Pancreas (tissue), 10 donors: ENCODE data around the gene PADI3. TPM values are rescaled to one million over a fixed set of nuclear protein-coding genes. Genes with fewer than 3 reads are reported as not detected.
A peak's percentile ranks its signal among the peaks of the same experiment; 100 is the strongest.

Experiments used
- ATAC-seq, 4 donors: fragments of 200-7000 bp; cut with Tn5 transposase; one replicate each; pipeline versions ENCODE4 v1.8.0 to v1.9.1; 2020; ENCODE audit warnings: mild to moderate bottlenecking in 4 of 4, moderate library complexity in 4 of 4
- DNase-seq, 6 donors: peaks; one replicate each; pipeline ENCODE4 v3.0.0-alpha.2; 2020
- FAIRE-seq: peaks from 2 replicates; lab custom pipeline; 2012; peaks lifted over from hg19 to GRCh38; lab: Jason Lieb, UNC
- H3K27ac ChIP-seq, 4 donors: fragments of 200-600 bp; sonication (generic); 1 replicate in 3 of 4; 2 replicates in 1 of 4; pipeline versions ENCODE4 v1.5.0 to v1.8.0; 2020
- H3K27me3 ChIP-seq, 4 donors: fragments of 200-600 bp; one replicate each; pipeline ENCODE4 v1.8.0; 2021
- H3K36me3 ChIP-seq, 3 donors: fragments of 200-600 bp; sonication (generic) in 1 of 3; one replicate each; pipeline versions ENCODE4 v1.5.0 to v1.8.0; 2020 to 2021
- H3K4me1 ChIP-seq, 3 donors: fragments of 200-600 bp; one replicate each; pipeline ENCODE4 v1.8.0; 2021
- H3K4me3 ChIP-seq, 4 donors: fragments of 200-600 bp; sonication (generic) in 2 of 4; one replicate each; pipeline versions ENCODE4 v1.5.0 to v1.8.0; 2020 to 2021
- H3K9me3 ChIP-seq, 4 donors: fragments of 200-600 bp; one replicate each; pipeline ENCODE4 v1.8.0; 2021
- WGBS, 2 donors: extraction: QIAGEN DNeasy Blood & Tissue Kit; methylation state at CpG; one replicate each; pipeline ENCODE4 v1.1.7; 2013; 5-methylcytosine and 5-hydroxymethylcytosine counted together
- intact Hi-C, 3 donors: fragments of 100-400 bp; cut with DNase I; formaldehyde crosslinking; loops; one replicate each; pipeline versions ENCODE4 v1.11.1 to v1.14.2; 2022
- polyA plus RNA-seq, 2 donors: library from polyadenylated mRNA; stranded (reverse); fragments of 200-250 nt; gene quantifications; one replicate each; pipeline ENCODE4 v1.2.3, GENCODE V29; 2013
- total RNA-seq, 6 donors: library from RNA; stranded (reverse); fragmentation: NEBNext Ultra II Directional in 4 of 6; extraction: Animal tissue kit (Norgen Biotek cat#: 25700) in 4 of 6; gene quantifications; one replicate each; pipeline versions ENCODE4 v1.2.1 to v1.2.4, GENCODE V29; 2021 to 2023
- TF ChIP-seq, protein P1 (sequence below), 4 donors: fragments of 200-600 bp; sonication (generic) in 3 of 4; IDR thresholded peaks; one replicate each; pipeline versions ENCODE4 v1.5.0 to v1.8.0; 2021; ENCODE audit warnings: antibody characterized with exemption in 4 of 4
- donor health status: healthy with polysubstance abuse.
- donor health status: DM: no; HTN: no; CAD: no; lungs with moderate emphysema.
- donor health status: DM: no; HTN: no; CAD: no.
- donor health status: control.
- donor health status: control.
- donor health status: Bipolar disorder and iron deficiency.
- donor health status: DM: yes; HTN: yes; CAD: no.
- donor health status: DM: no; HTN: no; CAD: no.
- donor health status: DM: no; HTN: no; CAD: no.
- donor health status: DM: yes; HTN: yes; CAD: no.

Gene PADI3
- total and polyA plus RNA-seq, 8 donors = not detected

DNA sequence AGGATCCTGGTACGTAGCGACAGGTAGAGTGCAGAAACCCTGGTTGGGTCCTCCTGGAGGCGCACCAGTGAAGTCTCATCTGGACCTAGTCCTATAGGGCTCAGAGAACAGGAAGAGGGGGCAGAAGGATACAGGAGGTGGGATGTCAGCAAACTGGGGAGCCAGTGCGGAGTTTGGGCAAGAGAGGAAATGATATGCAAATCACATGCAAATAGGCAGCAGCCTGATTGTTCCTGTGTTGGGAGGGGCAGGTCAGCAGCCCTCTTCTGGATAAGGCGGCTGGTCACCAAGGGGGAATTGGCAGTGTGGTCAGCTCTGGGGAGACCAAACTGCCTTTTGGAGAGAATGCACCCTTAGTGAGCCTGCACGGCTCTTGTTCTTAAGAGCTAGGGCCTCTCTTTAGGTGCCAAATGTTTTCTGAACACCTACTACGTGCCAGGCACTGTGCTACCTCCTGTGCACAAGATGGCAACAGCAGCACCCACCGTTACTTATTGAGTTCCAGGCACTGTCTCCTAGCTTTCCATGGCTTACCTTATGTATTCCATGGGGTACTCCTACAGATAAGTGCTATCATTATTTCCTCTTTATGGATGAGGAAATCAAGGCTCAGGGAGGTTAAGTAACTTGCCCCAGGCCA, 18.1 kb upstream of the PADI3 start:
- TF ChIP-seq, protein P1, sequence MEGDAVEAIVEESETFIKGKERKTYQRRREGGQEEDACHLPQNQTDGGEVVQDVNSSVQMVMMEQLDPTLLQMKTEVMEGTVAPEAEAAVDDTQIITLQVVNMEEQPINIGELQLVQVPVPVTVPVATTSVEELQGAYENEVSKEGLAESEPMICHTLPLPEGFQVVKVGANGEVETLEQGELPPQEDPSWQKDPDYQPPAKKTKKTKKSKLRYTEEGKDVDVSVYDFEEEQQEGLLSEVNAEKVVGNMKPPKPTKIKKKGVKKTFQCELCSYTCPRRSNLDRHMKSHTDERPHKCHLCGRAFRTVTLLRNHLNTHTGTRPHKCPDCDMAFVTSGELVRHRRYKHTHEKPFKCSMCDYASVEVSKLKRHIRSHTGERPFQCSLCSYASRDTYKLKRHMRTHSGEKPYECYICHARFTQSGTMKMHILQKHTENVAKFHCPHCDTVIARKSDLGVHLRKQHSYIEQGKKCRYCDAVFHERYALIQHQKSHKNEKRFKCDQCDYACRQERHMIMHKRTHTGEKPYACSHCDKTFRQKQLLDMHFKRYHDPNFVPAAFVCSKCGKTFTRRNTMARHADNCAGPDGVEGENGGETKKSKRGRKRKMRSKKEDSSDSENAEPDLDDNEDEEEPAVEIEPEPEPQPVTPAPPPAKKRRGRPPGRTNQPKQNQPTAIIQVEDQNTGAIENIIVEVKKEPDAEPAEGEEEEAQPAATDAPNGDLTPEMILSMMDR (IDR thresholded peaks at IDR 0.05) = no peak
- no peak for FAIRE-seq
- no peak overlapping the region for H3K4me3 ChIP-seq
- H3K27me3 ChIP-seq = no peaks in the 10 kb centered on the region
- no peak overlapping the region for H3K27ac ChIP-seq
- no peaks in the 10 kb centered on the region for H3K9me3 ChIP-seq
- H3K4me1 ChIP-seq = peaks cover 2 to 5% (median 4%) of the 10 kb centered on the region in 3 donors
- 78 to 86% methylated on average over 8 of the region's 8 CpGs for WGBS, 2 donors
- DNase-seq = no peak
- intact Hi-C loops = no loop called here
- no peaks in the 10 kb centered on the region for H3K36me3 ChIP-seq
- no peak for ATAC-seq

DNA sequence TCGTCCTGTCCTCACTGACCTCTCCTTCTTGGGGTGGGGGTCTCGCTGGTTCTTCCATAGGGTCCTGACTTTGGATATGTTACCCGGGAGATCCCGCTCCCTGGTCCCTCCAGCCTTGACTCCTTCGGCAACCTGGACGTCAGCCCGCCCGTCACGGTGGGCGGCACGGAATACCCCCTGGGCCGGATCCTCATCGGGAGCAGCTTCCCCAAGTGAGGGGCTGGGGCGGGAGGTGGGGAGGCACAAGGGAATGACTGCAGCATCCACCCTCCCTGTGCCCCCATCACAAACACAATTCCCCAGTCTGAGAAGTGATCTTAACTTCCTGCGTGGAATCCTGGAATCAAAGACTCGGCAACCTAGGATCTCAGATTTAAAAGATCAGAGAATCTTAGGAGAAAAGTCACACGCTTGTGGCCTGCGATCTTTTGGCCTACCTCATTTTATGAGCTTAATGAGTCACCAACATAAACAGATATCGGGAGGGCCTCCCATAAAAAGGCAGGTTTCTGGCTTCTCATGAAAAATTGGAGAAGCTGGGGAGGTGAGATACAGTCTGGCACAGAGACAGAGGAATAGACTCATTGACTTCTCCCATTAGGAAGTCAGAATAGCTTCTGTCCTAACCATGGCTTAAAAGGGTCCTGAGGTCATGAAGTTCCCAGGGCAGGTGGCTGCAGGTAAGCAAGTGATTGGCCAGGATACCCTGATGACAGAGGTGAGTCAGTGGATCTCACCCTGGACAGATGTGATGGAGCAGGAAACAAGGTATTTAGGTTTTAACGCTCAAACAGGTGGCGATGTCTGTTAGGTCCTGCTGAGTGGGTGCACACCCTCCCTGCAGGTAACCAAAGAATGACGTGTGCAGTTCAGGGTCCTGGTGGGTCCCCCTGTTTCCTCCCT, 15.9 kb upstream of the PADI3 start:
- no peak overlapping the region for H3K4me3 ChIP-seq
- peak overlapping the region in 3 of 4 donors; percentile 42 to 80 (median 48) for H3K27ac ChIP-seq
- DNase-seq (peak in 1 of 6 donors; percentile 39), ATAC-seq (peak; percentile 49 to 63 (median 58)), FAIRE-seq (no peak)
- H3K4me1 ChIP-seq = peaks cover 2 to 5% (median 4%) of the 10 kb centered on the region in 3 donors
- TF ChIP-seq, protein P1 (IDR thresholded peaks at IDR 0.05) = no peak
- H3K27me3 ChIP-seq = no peaks in the 10 kb centered on the region
- H3K9me3 ChIP-seq = no peaks in the 10 kb centered on the region
- intact Hi-C loops = no loop called here
- no peaks in the 10 kb centered on the region for H3K36me3 ChIP-seq
- WGBS, 2 donors = 54 to 64% methylated on average over 22 of the region's 22 CpGs

DNA sequence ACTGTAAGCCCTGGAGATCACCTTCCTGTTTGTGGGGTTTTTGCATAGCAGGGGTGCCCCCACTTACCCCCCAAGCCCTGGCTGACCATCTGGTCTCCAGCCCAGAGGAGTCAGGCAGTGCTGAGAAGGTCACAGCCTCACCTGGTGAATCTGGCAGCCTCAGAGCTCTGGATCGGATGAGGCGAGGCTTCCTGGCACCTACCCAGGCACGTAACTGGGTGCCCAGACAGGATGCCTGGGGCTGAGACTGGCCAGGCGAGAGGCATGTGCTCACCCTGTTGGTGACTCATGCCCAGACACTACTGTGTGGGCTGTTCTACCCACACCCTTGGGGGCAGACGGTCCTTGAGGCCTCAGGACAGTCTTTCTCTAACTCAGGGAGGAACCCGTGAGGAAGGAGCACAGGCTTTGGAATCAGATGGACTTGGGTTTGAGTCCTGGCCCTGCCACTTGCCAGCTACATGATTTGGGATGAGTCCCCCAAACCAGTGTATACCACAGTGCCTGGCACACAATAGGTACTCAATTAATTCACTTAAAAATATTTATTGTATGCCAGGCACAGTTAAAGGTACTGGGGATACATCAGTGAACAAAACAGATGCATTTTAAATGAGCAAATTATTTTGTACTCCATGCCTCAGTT, 15.1 kb upstream of the PADI3 start:
- FAIRE-seq (no peak), DNase-seq (peak; percentile 56 to 90 (median 80)), ATAC-seq (peak; percentile 80 to 87 (median 82))
- intact Hi-C loops = no loop called here
- Histone ChIP-seq H3K9me3 (no peaks in the 10 kb centered on the region), H3K27ac (peak overlapping the region in 3 of 4 donors; percentile 42 to 80 (median 48)), H3K4me3 (no peak overlapping the region), H3K4me1 (peaks cover 2 to 5% (median 4%) of the 10 kb centered on the region in 3 donors), H3K27me3 (no peaks in the 10 kb centered on the region), H3K36me3 (no peaks in the 10 kb centered on the region)
- TF ChIP-seq, protein P1 (IDR thresholded peaks at IDR 0.05) = no peak
- 12 to 19% methylated on average over 6 of the region's 6 CpGs for WGBS, 2 donors

DNA sequence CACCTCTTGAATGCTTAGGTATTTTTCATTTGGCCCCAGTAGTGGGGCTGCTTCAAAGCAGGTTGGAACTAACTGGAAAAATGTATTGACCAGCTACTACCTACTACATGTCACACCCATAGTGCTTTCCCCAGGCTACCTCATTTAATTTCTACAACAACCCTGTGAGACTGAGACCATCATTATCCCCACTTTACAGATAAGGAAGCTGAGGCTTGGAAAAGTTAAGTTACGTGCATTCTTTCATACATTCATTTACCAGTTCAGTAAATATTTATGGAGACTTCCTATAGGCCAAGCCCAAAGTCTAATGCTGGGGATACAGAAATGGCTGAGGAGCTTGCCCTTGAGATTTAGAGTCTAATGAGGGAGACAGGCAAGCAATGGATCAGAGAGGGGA, 14.5 kb upstream of the PADI3 start:
- TF ChIP-seq, protein P1 (IDR thresholded peaks at IDR 0.05) = no peak
- H3K27me3 ChIP-seq = no peaks in the 10 kb centered on the region
- H3K4me3 ChIP-seq = no peak overlapping the region
- no peak for FAIRE-seq
- peak overlapping the region in 2 of 4 donors; percentile 42 to 80 for H3K27ac ChIP-seq
- intact Hi-C loops = no loop called here
- ATAC-seq = no peak
- H3K9me3 ChIP-seq = no peaks in the 10 kb centered on the region
- no peaks in the 10 kb centered on the region for H3K36me3 ChIP-seq
- H3K4me1 ChIP-seq = peaks cover 2 to 5% (median 4%) of the 10 kb centered on the region in 3 donors
- WGBS, 2 donors = 90 to 95% methylated on average over 1 of the region's 1 CpG
- no peak for DNase-seq
